ENCODE results near the gene HSPB9. TPM values are rescaled to one million over a fixed set of nuclear protein-coding genes. Genes with fewer than 3 reads are reported as not detected.
A peak's percentile ranks its signal among the peaks of the same experiment; 100 is the strongest.

Gene HSPB9
- total and polyA plus RNA-seq, 9 of the 15 experiments (the other 6 are each of a cell fraction or from before 2014, with no cell fraction given), result 0.04 to 0.16 (median 0.08) TPM; not detected in 3

DNA sequence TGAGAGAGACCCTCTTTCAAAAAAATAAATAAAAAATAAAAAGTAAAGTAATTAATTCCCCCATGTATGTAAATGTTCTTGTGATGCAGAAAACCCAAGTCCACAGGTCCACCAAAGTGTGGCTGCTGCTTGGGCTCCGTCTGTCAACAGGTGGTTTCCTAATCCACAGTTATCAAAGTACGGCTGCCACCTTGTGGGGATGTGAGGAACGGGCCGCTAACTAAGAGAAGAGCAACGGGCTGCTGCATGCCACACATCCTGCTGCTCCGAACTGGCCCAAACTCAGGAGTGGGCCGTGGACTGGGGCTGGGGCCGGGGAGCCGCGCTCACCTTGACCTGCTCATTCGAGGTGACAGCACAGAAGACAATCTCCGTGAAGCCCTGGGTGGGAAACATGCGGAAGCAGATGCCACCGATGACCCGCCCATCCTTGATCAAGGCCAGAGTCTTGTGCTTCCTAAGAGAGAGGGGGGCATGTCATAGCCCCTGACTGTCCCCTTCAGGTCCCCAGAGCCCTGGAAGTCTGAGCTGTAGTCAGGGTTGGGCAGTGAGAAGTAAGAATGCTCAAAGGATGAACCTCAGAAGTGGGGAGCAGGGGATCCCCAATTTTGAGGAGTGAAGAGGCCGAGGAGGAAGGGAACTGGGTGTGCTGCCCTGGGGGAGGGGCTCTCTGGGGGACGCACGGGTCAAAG is 5.8 kb upstream of the HSPB9 start (continued):
- TF ChIP-seq SAP30 (IDR thresholded peaks at IDR 0.05; ENCODE audit: borderline replicate concordance, insufficient read depth, low read depth, low read length, poor library complexity, severe bottlenecking) (no peak), RFX1 (IDR thresholded peaks at IDR 0.05) (no peak), ZNF583 (CRISPR knock-in tag; IDR thresholded peaks at IDR 0.05) (no peak), NR1H2 (CRISPR knock-in tag; IDR thresholded peaks at IDR 0.05) (no peak), ELF2 (CRISPR knock-in tag; IDR thresholded peaks at IDR 0.05) (no peak), YY1 (IDR thresholded peaks at IDR 0.05; ENCODE audit: borderline replicate concordance in 1 of 3, control insufficient read depth in 1 of 3, extremely low read depth in 1 of 3, insufficient read depth in 3 of 3, insufficient read length in 1 of 3, insufficient replicate concordance in 2 of 3, low read depth in 1 of 3, low read length in 2 of 3) (no peak), POLR2AphosphoS2 (IDR thresholded peaks at IDR 0.05; ENCODE audit: low read length) (no peak), SRSF3 (IDR thresholded peaks at IDR 0.05; ENCODE audit: insufficient read depth, low read length) (no peak), TCF7 (IDR thresholded peaks at IDR 0.05; ENCODE audit: borderline replicate concordance) (no peak), MBD2 (IDR thresholded peaks at IDR 0.05; ENCODE audit: borderline replicate concordance, low read depth) (no peak), ILF3 (IDR thresholded peaks at IDR 0.05; ENCODE audit: borderline replicate concordance) (no peak), BCOR (IDR thresholded peaks at IDR 0.05) (no peak), JUND (IDR thresholded peaks at IDR 0.05; ENCODE audit: borderline replicate concordance, low read depth, low read length) (0 out of 2 replicates have a peak, but pooled peaks have one; percentile 15), JUND (tag; IDR thresholded peaks at IDR 0.05; ENCODE audit: borderline replicate concordance, low read depth, low read length) (no peak; the same call in 2 of the 3 replicates), TBP (optimal IDR thresholded peaks at IDR 0.05; ENCODE audit: low read depth, low read length) (no peak), LCOR (CRISPR knock-in tag; IDR thresholded peaks at IDR 0.05) (no peak), ZNF780A (CRISPR knock-in tag; IDR thresholded peaks at IDR 0.05) (no peak), GATAD2B (IDR thresholded peaks at IDR 0.05; ENCODE audit: borderline replicate concordance) (no peak), BMI1 (IDR thresholded peaks at IDR 0.05; ENCODE audit: low read length) (no peak), NCOA6 (IDR thresholded peaks at IDR 0.05) (no peak), SMAD2 (IDR thresholded peaks at IDR 0.05; ENCODE audit: low read depth, low read length) (no peak)
- TF ChIP-seq, protein P1, sequence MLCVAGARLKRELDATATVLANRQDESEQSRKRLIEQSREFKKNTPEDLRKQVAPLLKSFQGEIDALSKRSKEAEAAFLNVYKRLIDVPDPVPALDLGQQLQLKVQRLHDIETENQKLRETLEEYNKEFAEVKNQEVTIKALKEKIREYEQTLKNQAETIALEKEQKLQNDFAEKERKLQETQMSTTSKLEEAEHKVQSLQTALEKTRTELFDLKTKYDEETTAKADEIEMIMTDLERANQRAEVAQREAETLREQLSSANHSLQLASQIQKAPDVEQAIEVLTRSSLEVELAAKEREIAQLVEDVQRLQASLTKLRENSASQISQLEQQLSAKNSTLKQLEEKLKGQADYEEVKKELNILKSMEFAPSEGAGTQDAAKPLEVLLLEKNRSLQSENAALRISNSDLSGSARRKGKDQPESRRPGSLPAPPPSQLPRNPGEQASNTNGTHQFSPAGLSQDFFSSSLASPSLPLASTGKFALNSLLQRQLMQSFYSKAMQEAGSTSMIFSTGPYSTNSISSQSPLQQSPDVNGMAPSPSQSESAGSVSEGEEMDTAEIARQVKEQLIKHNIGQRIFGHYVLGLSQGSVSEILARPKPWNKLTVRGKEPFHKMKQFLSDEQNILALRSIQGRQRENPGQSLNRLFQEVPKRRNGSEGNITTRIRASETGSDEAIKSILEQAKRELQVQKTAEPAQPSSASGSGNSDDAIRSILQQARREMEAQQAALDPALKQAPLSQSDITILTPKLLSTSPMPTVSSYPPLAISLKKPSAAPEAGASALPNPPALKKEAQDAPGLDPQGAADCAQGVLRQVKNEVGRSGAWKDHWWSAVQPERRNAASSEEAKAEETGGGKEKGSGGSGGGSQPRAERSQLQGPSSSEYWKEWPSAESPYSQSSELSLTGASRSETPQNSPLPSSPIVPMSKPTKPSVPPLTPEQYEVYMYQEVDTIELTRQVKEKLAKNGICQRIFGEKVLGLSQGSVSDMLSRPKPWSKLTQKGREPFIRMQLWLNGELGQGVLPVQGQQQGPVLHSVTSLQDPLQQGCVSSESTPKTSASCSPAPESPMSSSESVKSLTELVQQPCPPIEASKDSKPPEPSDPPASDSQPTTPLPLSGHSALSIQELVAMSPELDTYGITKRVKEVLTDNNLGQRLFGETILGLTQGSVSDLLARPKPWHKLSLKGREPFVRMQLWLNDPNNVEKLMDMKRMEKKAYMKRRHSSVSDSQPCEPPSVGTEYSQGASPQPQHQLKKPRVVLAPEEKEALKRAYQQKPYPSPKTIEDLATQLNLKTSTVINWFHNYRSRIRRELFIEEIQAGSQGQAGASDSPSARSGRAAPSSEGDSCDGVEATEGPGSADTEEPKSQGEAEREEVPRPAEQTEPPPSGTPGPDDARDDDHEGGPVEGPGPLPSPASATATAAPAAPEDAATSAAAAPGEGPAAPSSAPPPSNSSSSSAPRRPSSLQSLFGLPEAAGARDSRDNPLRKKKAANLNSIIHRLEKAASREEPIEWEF (CRISPR knock-in tag; IDR thresholded peaks at IDR 0.05), result no peak
- TF ChIP-seq, protein P2, sequence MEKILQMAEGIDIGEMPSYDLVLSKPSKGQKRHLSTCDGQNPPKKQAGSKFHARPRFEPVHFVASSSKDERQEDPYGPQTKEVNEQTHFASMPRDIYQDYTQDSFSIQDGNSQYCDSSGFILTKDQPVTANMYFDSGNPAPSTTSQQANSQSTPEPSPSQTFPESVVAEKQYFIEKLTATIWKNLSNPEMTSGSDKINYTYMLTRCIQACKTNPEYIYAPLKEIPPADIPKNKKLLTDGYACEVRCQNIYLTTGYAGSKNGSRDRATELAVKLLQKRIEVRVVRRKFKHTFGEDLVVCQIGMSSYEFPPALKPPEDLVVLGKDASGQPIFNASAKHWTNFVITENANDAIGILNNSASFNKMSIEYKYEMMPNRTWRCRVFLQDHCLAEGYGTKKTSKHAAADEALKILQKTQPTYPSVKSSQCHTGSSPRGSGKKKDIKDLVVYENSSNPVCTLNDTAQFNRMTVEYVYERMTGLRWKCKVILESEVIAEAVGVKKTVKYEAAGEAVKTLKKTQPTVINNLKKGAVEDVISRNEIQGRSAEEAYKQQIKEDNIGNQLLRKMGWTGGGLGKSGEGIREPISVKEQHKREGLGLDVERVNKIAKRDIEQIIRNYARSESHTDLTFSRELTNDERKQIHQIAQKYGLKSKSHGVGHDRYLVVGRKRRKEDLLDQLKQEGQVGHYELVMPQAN (IDR thresholded peaks at IDR 0.05; ENCODE audit: borderline replicate concordance), result no peak
